ENCODE measurements around the gene GSX1. TPM values are rescaled to one million over a fixed set of nuclear protein-coding genes. Genes with fewer than 3 reads are reported as not detected.

GSX1 gene
- total RNA-seq, 1 donor from 2014 or later, result not detected

- no peak for ATAC-seq (ENCODE audit: low read depth)
- no peak overlapping the region for H3K4me3 Mint-ChIP-seq
- intact Hi-C loops (cut with micrococcal nuclease), result no loop called here
Observed at GRCh38 chr13:27822258-27822872, 30.1 kb downstream of the GSX1 start.

GRCh38 chr13:27822873-27823311 lies 30.6 kb downstream of the GSX1 start:
- ChIA-PET POLR2A (no interaction called here), CTCF (interaction anchor here (1.4 to 2.2 kb wide), 3 partner anchors 131 to 837 kb away, joined by 4 to 7 read pairs (median 5); no protein-coding TSS in a partner anchor)
- Mint-ChIP-seq H3K36me3 (ENCODE audit: low read depth) (no peaks in the 10 kb centered on the region), H3K27ac (no peak overlapping the region), H3K4me1 (peaks cover 4% of the 10 kb centered on the region), H3K27me3 (peaks cover 75% of the 10 kb centered on the region), H3K4me3 (no peak overlapping the region), H3K9me3 (no peaks in the 10 kb centered on the region)
- DNase-seq (no peak), ATAC-seq (ENCODE audit: low read depth) (no peak)
- TF ChIP-seq CTCF (IDR thresholded peaks at IDR 0.05), result no peak
- intact Hi-C loops (cut with micrococcal nuclease), result no loop called here

More at GRCh38 chr13:27822258-27822872, 30.1 kb downstream of the GSX1 start:
- Mint-ChIP-seq H3K27me3 (peaks cover 74% of the 10 kb centered on the region), H3K4me1 (peaks cover 4% of the 10 kb centered on the region), H3K36me3 (ENCODE audit: low read depth) (no peaks in the 10 kb centered on the region), H3K9me3 (no peaks in the 10 kb centered on the region), H3K27ac (no peak overlapping the region)
- ChIA-PET CTCF (interaction anchor here (0.8 to 2.2 kb wide), 5 partner anchors 8 to 837 kb away, joined by 3 to 7 read pairs (median 4); no protein-coding TSS in a partner anchor), POLR2A (no interaction called here)
- DNase-seq, result no peak
- TF ChIP-seq CTCF (IDR thresholded peaks at IDR 0.05), result no peak

- ChIA-PET CTCF (interaction anchor here (1.5 to 8.3 kb wide), 5 partner anchors 13 to 448 kb away, joined by 6 to 230 read pairs (median 72); partner anchors contain the start of gene GTF3A), POLR2A (no interaction called here)
- intact Hi-C loops (cut with micrococcal nuclease), result no loop called here
Observed at GRCh38 chr13:27824121-27824520, 31.8 kb downstream of the GSX1 start.

GRCh38 chr13:27825072-27825471 lies 32.8 kb downstream of the GSX1 start:
- Mint-ChIP-seq H3K4me3 (no peak overlapping the region), H3K27ac (no peak overlapping the region), H3K27me3 (peaks cover 61% of the 10 kb centered on the region), H3K9me3 (no peaks in the 10 kb centered on the region), H3K4me1 (peaks cover 5% of the 10 kb centered on the region), H3K36me3 (ENCODE audit: low read depth) (no peaks in the 10 kb centered on the region)
- intact Hi-C loops (cut with micrococcal nuclease), result no loop called here
- ChIA-PET POLR2A (no interaction called here), CTCF (interaction anchor here (1.3 to 8.3 kb wide), 11 partner anchors 8 to 463 kb away, joined by 3 to 230 read pairs (median 33); partner anchors contain the start of gene GTF3A)
- DNase-seq, result no peak
- no peak for TF ChIP-seq CTCF (IDR thresholded peaks at IDR 0.05)
- ATAC-seq (ENCODE audit: low read depth), result no peak

More at GRCh38 chr13:27824121-27824520, 31.8 kb downstream of the GSX1 start:
- peaks cover 70% of the 10 kb centered on the region for H3K27me3 Mint-ChIP-seq
- ATAC-seq (ENCODE audit: low read depth) (no peak), DNase-seq (no peak)
- H3K27ac Mint-ChIP-seq, result no peak overlapping the region
- no peak for TF ChIP-seq CTCF (IDR thresholded peaks at IDR 0.05)
- H3K4me3 Mint-ChIP-seq, result no peak overlapping the region
- no peaks in the 10 kb centered on the region for H3K9me3 Mint-ChIP-seq
- H3K4me1 Mint-ChIP-seq, result peaks cover 4% of the 10 kb centered on the region
- no peaks in the 10 kb centered on the region for H3K36me3 Mint-ChIP-seq (ENCODE audit: low read depth)

All from activated B cell treated with CpG ODN at 0.5 μM for 24 hours (primary cell).